Adrenal gland (tissue), 12 donors: ENCODE results near the gene RALGDS. TPM values are rescaled to one million over a fixed set of nuclear protein-coding genes. Genes with fewer than 3 reads are reported as not detected.

ENCODE experiments used
- DNase-seq, 7 donors: peaks; one replicate each; pipeline ENCODE4 v3.0.0-alpha.2; 2019 to 2020
- H3K27ac ChIP-seq, 5 donors: fragments of 200-600 bp; sonication (generic) in 4 of 5; 1 replicate in 3 of 5; 2 replicates in 2 of 5; pipeline versions ENCODE4 v1.5.1 to v1.8.0; 2016 to 2020; ENCODE audit warnings: mild to moderate bottlenecking in 1 of 5
- H3K27me3 ChIP-seq: fragments of 200-600 bp; 2 replicates; pipeline ENCODE4 v1.8.0; 2021
- H3K36me3 ChIP-seq, 2 donors: fragments of 200-600 bp; replicated peaks in 1 of 2; 1 replicate in 1 of 2; 2 replicates in 1 of 2; pipeline versions ENCODE4 v1.5.1 to v1.8.0; 2018 to 2022
- H3K4me1 ChIP-seq, 2 donors: fragments of 200-600 bp; replicated peaks in 1 of 2; 1 replicate in 1 of 2; 2 replicates in 1 of 2; pipeline versions ENCODE4 v1.5.1 to v1.8.0; 2018 to 2021
- H3K4me3 ChIP-seq, 4 donors: fragments of 200-600 bp; sonication (generic) in 3 of 4; one replicate each; pipeline ENCODE4 v1.5.1; 2016 to 2018
- H3K9me3 ChIP-seq, 3 donors: fragments of 200-600 bp; sonication (generic) in 1 of 3; replicated peaks in 1 of 3; 1 replicate in 2 of 3; 2 replicates in 1 of 3; pipeline versions ENCODE4 v1.5.1 to v1.8.0; 2016 to 2021
- POLR2A ChIP-seq, 2 donors: fragments of 450-650 bp; IDR thresholded peaks; one replicate each; pipeline ENCODE4 v1.6.1; 2017; ENCODE audit warnings: antibody characterized with exemption in 2 of 2, mild to moderate bottlenecking in 2 of 2, moderate library complexity in 1 of 2
- WGBS, 4 donors: extraction: QIAGEN DNeasy Blood & Tissue Kit in 2 of 4; methylation state at CpG; one replicate each; pipeline versions ENCODE4 v1.1.5 to v1.1.7; 2013 to 2017; 5-methylcytosine and 5-hydroxymethylcytosine counted together
- intact Hi-C, 2 donors: fragments of 100-400 bp; cut with DNase I; formaldehyde crosslinking; loops; one replicate each; pipeline versions ENCODE4 v1.14.1 to v1.15.0; 2022 to 2023
- polyA plus RNA-seq, 3 donors: library from polyadenylated mRNA; stranded (reverse); fragments of 200-250 nt in 2 of 3; fragments of 350-450 nt in 1 of 3; fragmentation: Illumina TruSeq in 1 of 3; extraction: RNeasy Lipid Tissue Mini Kit (QIAGEN cat#74804) in 1 of 3; gene quantifications; one replicate each; pipeline ENCODE4 v1.2.3, GENCODE V29; 2013 to 2014
- total RNA-seq, 9 donors: library from RNA; depleted of rRNA in 4 of 9; stranded (reverse); fragments of >200 nt in 4 of 9; fragments of 120-200 nt in 1 of 9; fragmentation: NEBNext Ultra II Directional in 1 of 9; extraction: Animal tissue kit (Norgen Biotek cat#: 25700) in 1 of 9; gene quantifications; one replicate each; pipeline versions ENCODE4 v1.1.0 to v1.2.4, GENCODE V29; 2013 to 2023
- TF ChIP-seq, protein P1 (sequence below), 6 experiments: fragments of 450-650 bp in 4 of 6; fragments of 200-600 bp in 2 of 6; sonication (generic) in 1 of 6; IDR thresholded peaks; 1 replicate in 5 of 6; 2 replicates in 1 of 6; pipeline versions ENCODE4 v1.5.1 to v1.8.0; 2016 to 2021; ENCODE audit warnings: antibody characterized with exemption in 6 of 6, mild to moderate bottlenecking in 2 of 6, moderate library complexity in 1 of 6
- donor health status: healthy with polysubstance abuse.
- donor health status: Bipolar disorder and iron deficiency.
- donor health status: DM: yes; HTN: yes; CAD: no.
- donor health status: DM: no; HTN: no; CAD: no.
- donor health status: DM: no; HTN: no; CAD: no.
- donor health status: DM: yes; HTN: yes; CAD: no.

Gene RALGDS
- total and polyA plus RNA-seq, 12 donors, result 21.3 to 170 (median 67.5) TPM

GRCh38 chr9:133140606-133141005, 19.6 kb upstream of the RALGDS start:
- no peaks in the 10 kb centered on the region for H3K9me3 ChIP-seq
- TF ChIP-seq, protein P1, sequence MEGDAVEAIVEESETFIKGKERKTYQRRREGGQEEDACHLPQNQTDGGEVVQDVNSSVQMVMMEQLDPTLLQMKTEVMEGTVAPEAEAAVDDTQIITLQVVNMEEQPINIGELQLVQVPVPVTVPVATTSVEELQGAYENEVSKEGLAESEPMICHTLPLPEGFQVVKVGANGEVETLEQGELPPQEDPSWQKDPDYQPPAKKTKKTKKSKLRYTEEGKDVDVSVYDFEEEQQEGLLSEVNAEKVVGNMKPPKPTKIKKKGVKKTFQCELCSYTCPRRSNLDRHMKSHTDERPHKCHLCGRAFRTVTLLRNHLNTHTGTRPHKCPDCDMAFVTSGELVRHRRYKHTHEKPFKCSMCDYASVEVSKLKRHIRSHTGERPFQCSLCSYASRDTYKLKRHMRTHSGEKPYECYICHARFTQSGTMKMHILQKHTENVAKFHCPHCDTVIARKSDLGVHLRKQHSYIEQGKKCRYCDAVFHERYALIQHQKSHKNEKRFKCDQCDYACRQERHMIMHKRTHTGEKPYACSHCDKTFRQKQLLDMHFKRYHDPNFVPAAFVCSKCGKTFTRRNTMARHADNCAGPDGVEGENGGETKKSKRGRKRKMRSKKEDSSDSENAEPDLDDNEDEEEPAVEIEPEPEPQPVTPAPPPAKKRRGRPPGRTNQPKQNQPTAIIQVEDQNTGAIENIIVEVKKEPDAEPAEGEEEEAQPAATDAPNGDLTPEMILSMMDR (IDR thresholded peaks at IDR 0.05), result no peak
- TF ChIP-seq POLR2A (IDR thresholded peaks at IDR 0.05), result no peak
- peaks cover 42 to 61% of the 10 kb centered on the region in 2 donors for H3K4me1 ChIP-seq
- peak overlapping the region in 3 of 5 donors; percentile 10 to 67 (median 62) for H3K27ac ChIP-seq
- peak in 1 of 7 donors; percentile 24 for DNase-seq
- H3K36me3 ChIP-seq, result no peaks in the 10 kb centered on the region
- intact Hi-C loops, result loop anchor here in 1 of 2 donors (10.0 kb wide), 1 partner anchor 96 kb away; no protein-coding TSS in a partner anchor
- no peaks in the 10 kb centered on the region for H3K27me3 ChIP-seq
- H3K4me3 ChIP-seq, result no peak overlapping the region
- 89 to 96% (median 90%) methylated on average over 5 to 14 of the region's 14 CpGs for WGBS, 4 donors

DNA sequence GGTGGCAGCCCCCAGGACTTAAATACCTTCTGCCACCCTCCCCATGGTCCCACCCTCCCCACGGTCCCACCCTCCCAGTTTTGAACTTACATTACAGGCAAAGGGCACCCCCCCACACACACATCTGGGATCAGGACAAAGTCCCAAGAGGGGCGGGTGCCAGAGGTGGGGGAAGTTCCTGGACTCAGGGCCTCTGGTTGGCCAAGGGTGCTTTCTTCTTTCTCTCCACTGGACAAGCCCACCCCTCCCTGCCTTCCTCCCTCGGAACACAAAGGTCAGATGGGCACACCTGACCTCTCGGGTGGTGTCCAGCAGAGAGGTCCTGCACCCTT, 19.1 kb upstream of the RALGDS start:
- 78 to 83% (median 81%) methylated on average over 1 to 4 of the region's 4 CpGs for WGBS, 4 donors
- no peaks in the 10 kb centered on the region for H3K36me3 ChIP-seq
- H3K9me3 ChIP-seq, result no peaks in the 10 kb centered on the region
- H3K4me1 ChIP-seq, result peaks cover 47 to 65% of the 10 kb centered on the region in 2 donors
- H3K4me3 ChIP-seq, result no peak overlapping the region
- TF ChIP-seq, protein P1 (IDR thresholded peaks at IDR 0.05), result no peak
- no peak for TF ChIP-seq POLR2A (IDR thresholded peaks at IDR 0.05)
- H3K27ac ChIP-seq, result peak overlapping the region in 2 of 5 donors; percentile 62 to 67
- intact Hi-C loops, result loop anchor here in 1 of 2 donors (10.0 kb wide), 1 partner anchor 95 kb away; no protein-coding TSS in a partner anchor
- H3K27me3 ChIP-seq, result no peaks in the 10 kb centered on the region
- DNase-seq, result peak in 1 of 7 donors; percentile 17

DNA sequence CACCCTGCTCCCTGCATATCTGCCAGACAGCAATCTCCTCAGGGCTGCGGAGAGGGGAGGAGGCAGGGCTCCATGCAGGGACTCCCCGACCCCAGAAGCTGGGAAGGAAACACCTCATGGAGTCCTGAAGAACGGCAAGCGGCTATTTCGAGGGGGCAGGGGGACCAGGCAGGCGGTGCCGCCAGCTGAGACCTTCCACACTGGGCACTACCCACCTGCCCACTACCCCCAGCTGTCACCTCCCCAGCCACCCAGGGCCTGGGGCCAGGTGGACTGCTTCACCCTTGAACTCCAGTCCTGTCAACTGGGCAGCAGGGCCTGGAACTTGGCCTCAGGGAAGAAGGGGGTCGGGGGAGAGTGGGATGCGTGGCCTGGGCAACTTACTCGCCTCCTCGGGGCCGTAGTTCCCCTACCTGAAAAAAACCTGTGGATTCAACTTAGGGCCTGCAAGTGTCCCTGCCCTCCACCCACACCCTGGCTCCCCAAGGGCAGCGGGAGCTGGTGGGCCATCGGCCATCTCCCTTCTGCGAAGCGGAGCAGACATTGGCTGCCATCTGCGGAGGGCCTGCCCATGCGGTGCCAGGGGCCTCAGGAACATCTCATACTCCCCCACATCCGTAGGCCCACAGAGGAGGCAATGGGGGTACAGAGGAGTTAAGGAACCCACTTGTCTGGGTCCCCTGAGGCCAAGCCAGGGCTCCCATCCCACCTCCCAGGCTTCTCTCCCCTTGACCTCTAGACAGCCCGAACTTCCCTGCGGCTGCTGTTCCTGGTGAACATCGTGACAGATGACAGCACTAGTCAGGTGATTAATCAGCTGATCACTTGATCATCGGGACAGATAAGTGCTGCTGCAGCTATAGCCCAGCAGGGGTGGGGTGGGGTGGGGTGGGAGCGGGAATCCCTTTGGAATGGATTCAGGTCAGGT, 18.5 kb upstream of the RALGDS start:
- Histone ChIP-seq H3K27ac (peak overlapping the region in 2 of 5 donors; percentile 62 to 67), H3K4me3 (no peak overlapping the region), H3K36me3 (no peaks in the 10 kb centered on the region), H3K27me3 (no peaks in the 10 kb centered on the region), H3K9me3 (no peaks in the 10 kb centered on the region), H3K4me1 (peaks cover 49 to 66% of the 10 kb centered on the region in 2 donors)
- intact Hi-C loops, result loop anchor here in 1 of 2 donors (10.0 kb wide), 1 partner anchor 95 kb away; no protein-coding TSS in a partner anchor
- WGBS, 4 donors, result 79 to 91% (median 83%) methylated on average over 13 to 24 of the region's 24 CpGs
- peak in 3 of 7 donors; percentile 41 to 70 (median 46) for DNase-seq
- TF ChIP-seq, protein P1 (IDR thresholded peaks at IDR 0.05), result no peak
- no peak for TF ChIP-seq POLR2A (IDR thresholded peaks at IDR 0.05)

DNA sequence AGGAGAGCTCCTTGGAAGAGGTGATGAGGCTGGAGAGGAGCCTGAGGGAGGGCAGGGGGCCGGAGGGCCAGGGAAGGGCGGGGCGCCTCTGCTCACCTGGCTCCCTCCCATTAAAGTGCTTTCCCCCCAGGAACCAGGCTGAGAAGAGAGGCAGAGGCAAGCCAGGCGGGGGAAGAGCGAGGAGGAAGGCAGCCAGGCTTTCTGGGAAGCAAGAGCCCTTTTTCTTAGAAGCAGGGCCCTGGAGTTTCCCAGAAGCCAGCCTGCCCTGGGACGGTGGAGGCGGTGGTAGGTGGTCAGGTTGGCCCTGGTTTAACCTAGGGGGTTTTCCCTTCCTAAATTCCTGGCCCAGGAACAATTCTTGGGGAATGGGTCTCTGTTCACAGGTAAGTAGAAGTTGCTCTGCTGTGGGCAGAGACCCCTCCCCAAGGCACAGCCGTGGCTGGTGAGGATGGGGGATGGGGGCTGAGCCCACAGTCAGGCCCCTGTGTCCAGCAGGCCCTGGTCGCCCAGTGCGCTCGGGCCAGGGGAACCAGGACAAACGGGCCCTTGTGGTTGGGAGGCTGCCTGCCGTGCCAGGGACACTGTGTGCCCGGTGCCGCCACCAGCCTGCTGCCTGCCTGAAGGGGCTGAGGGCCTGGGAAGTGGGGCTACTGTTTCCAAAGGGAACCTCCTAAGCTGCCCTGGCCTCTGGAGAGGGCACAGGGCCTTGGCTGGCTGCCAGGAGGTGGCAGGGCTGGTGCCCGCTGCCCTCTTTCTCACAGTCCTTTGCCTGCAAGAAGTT, 16.6 kb upstream of the RALGDS start:
- 77 to 95% (median 84%) methylated on average over 6 to 16 of the region's 16 CpGs for WGBS, 4 donors
- TF ChIP-seq POLR2A (IDR thresholded peaks at IDR 0.05), result no peak
- TF ChIP-seq, protein P1 (IDR thresholded peaks at IDR 0.05), result no peak
- no peaks in the 10 kb centered on the region for H3K36me3 ChIP-seq
- H3K9me3 ChIP-seq, result no peaks in the 10 kb centered on the region
- peaks cover 60 to 69% of the 10 kb centered on the region in 2 donors for H3K4me1 ChIP-seq
- H3K27ac ChIP-seq, result peak overlapping the region in 4 of 5 donors; percentile 9 to 62 (median 50)
- intact Hi-C loops, result no loop called here
- peak in 4 of 7 donors; percentile 26 to 61 (median 44) for DNase-seq
- H3K4me3 ChIP-seq, result no peak overlapping the region
- no peaks in the 10 kb centered on the region for H3K27me3 ChIP-seq
